Right atrium auricular region (tissue), 2 donors: Measurements from ENCODE around the gene PTCRA. TPM values are rescaled to one million over a fixed set of nuclear protein-coding genes. Genes with fewer than 3 reads are reported as not detected.

Experiments
- DNase-seq: peaks from one replicate; pipeline ENCODE4 v3.0.0-alpha.2; 2019; ENCODE audit warnings: low spot score
- H3K27ac ChIP-seq, 2 donors: fragments of 200-600 bp; sonication (generic); 1 replicate in 1 of 2; 2 replicates in 1 of 2; pipeline ENCODE4 v1.5.1; 2016 to 2019
- H3K27me3 ChIP-seq, 2 donors: fragments of 200-600 bp; sonication (generic); one replicate each; pipeline versions ENCODE4 v1.5.1 to v1.6.0; 2017 to 2019
- H3K36me3 ChIP-seq: fragments of 200-600 bp; sonication (generic); one replicate; pipeline ENCODE4 v1.5.1; 2016
- H3K4me1 ChIP-seq, 2 donors: fragments of 200-600 bp; sonication (generic); one replicate each; pipeline versions ENCODE4 v1.5.1 to v1.6.0; 2017 to 2019
- H3K4me3 ChIP-seq, 2 donors: fragments of 200-600 bp; sonication (generic); 1 replicate in 1 of 2; 2 replicates in 1 of 2; pipeline ENCODE4 v1.5.1; 2017 to 2019; ENCODE audit warnings: mild to moderate bottlenecking in 1 of 2, moderate library complexity in 1 of 2
- H3K9me3 ChIP-seq, 2 donors: fragments of 200-600 bp; sonication (generic); one replicate each; pipeline ENCODE4 v1.5.1; 2019
- CTCF ChIP-seq, 2 donors: fragments of 200-600 bp; sonication (generic); IDR thresholded peaks; one replicate each; pipeline ENCODE4 v1.5.1; 2019; ENCODE audit warnings: antibody characterized with exemption in 2 of 2
- total RNA-seq, 2 donors: library from RNA; depleted of rRNA; stranded (reverse); fragments of >200 nt; gene quantifications; one replicate each; pipeline ENCODE4 v1.1.0, GENCODE V29; 2016

The PTCRA gene
- total RNA-seq, 2 donors from 2014 or later, result 1.6 TPM; not detected in 1

GRCh38 chr6:42968126-42968701, 52.4 kb downstream of the PTCRA start:
- TF ChIP-seq CTCF (IDR thresholded peaks at IDR 0.05), result no peak
- Histone ChIP-seq H3K27ac (no peak overlapping the region), H3K4me3 (no peak overlapping the region), H3K4me1 (peaks cover 0 to 14% of the 10 kb centered on the region in 2 donors), H3K36me3 (peaks cover 35% of the 10 kb centered on the region), H3K9me3 (no peaks in the 10 kb centered on the region), H3K27me3 (no peaks in the 10 kb centered on the region)
- DNase-seq, result no peak

GRCh38 chr6:42968783-42969182, 52.9 kb downstream of the PTCRA start:
- Histone ChIP-seq H3K27ac (no peak overlapping the region), H3K4me3 (no peak overlapping the region), H3K9me3 (no peaks in the 10 kb centered on the region), H3K27me3 (no peaks in the 10 kb centered on the region), H3K4me1 (peaks cover 0 to 14% of the 10 kb centered on the region in 2 donors), H3K36me3 (peaks cover 30% of the 10 kb centered on the region)
- DNase-seq, result no peak
- no peak for TF ChIP-seq CTCF (IDR thresholded peaks at IDR 0.05)

- Histone ChIP-seq H3K36me3 (peaks cover 25% of the 10 kb centered on the region), H3K27ac (no peak overlapping the region), H3K27me3 (no peaks in the 10 kb centered on the region), H3K9me3 (no peaks in the 10 kb centered on the region), H3K4me1 (peaks cover 0 to 14% of the 10 kb centered on the region in 2 donors), H3K4me3 (no peak overlapping the region)
- no peak for DNase-seq
- TF ChIP-seq CTCF (IDR thresholded peaks at IDR 0.05), result no peak
These were observed 53.6 kb downstream of the PTCRA start for GRCh38 chr6:42969431-42969830.

- Histone ChIP-seq H3K4me3 (no peak overlapping the region), H3K36me3 (peaks cover 20% of the 10 kb centered on the region), H3K9me3 (no peaks in the 10 kb centered on the region), H3K4me1 (peaks cover 0 to 14% of the 10 kb centered on the region in 2 donors), H3K27ac (no peak overlapping the region), H3K27me3 (no peaks in the 10 kb centered on the region)
- no peak for TF ChIP-seq CTCF (IDR thresholded peaks at IDR 0.05)
- DNase-seq, result no peak
These were observed 54.1 kb downstream of the PTCRA start for GRCh38 chr6:42969934-42970333.

GRCh38 chr6:42970871-42971612, 55.2 kb downstream of the PTCRA start:
- no peaks in the 10 kb centered on the region for H3K9me3 ChIP-seq
- H3K27ac ChIP-seq, result no peak overlapping the region
- no peak for DNase-seq
- peaks cover 0 to 14% of the 10 kb centered on the region in 2 donors for H3K4me1 ChIP-seq
- TF ChIP-seq CTCF (IDR thresholded peaks at IDR 0.05), result no peak
- no peak overlapping the region for H3K4me3 ChIP-seq
- H3K27me3 ChIP-seq, result no peaks in the 10 kb centered on the region
- peaks cover 12% of the 10 kb centered on the region for H3K36me3 ChIP-seq
